HEK293 (cell line): Measurements from ENCODE around the gene PALD1.

Experiments
- CTCF ChIP-seq: fragments of 450-650 bp; formaldehyde crosslinking; IDR thresholded peaks from 2 replicates; pipeline ENCODE4 v1.5.1; 2016; ENCODE audit warnings: missing biosample characterization, missing genetic modification characterization
- ZBTB26 ChIP-seq: fragments of 450-650 bp; formaldehyde crosslinking; optimal IDR thresholded peaks from 2 replicates; pipeline ENCODE3; 2016; ENCODE audit warnings: missing biosample characterization, mild to moderate bottlenecking, missing genetic modification characterization
- ZBTB49 ChIP-seq: fragments of 450-650 bp; formaldehyde crosslinking; IDR thresholded peaks from 2 replicates; pipeline ENCODE4 v1.5.1; 2016; ENCODE audit warnings: missing biosample characterization, missing genetic modification characterization, low read depth
- ZNF530 ChIP-seq: fragments of 450-650 bp; formaldehyde crosslinking; IDR thresholded peaks from 2 replicates; pipeline ENCODE4 v1.5.1; 2016; ENCODE audit warnings: low read depth, missing biosample characterization, missing genetic modification characterization
- ZNF76 ChIP-seq: fragments of 450-650 bp; formaldehyde crosslinking; IDR thresholded peaks from 2 replicates; pipeline ENCODE4; 2016; ENCODE audit warnings: low read depth, missing biosample characterization, missing genetic modification characterization, borderline replicate concordance
- ZNF791 ChIP-seq: fragments of 450-650 bp; formaldehyde crosslinking; IDR thresholded peaks from 2 replicates; pipeline ENCODE4 v1.5.1; 2016; ENCODE audit warnings: missing biosample characterization, missing genetic modification characterization

- no peak for TF ChIP-seq ZBTB26 (tag by site-specific recombination)
- TF ChIP-seq ZNF530 (tag by site-specific recombination), result no peak
- no peak for TF ChIP-seq CTCF (tag by site-specific recombination)
- TF ChIP-seq ZBTB49, result no peak
- TF ChIP-seq ZNF791 (tag by site-specific recombination), result no peak
- TF ChIP-seq ZNF76 (tag by site-specific recombination), result no peak
These were observed 123.2 kb downstream of the PALD1 start for GRCh38 chr10:70601746-70602145.
